NCI-H1105 (cell line): ENCODE measurements around the gene F13A1.

Experiments
- DNase-seq: peaks from one replicate; lab custom pipeline; 2025; lab: John Stamatoyannopoulos, UW

Gene F13A1

DNA sequence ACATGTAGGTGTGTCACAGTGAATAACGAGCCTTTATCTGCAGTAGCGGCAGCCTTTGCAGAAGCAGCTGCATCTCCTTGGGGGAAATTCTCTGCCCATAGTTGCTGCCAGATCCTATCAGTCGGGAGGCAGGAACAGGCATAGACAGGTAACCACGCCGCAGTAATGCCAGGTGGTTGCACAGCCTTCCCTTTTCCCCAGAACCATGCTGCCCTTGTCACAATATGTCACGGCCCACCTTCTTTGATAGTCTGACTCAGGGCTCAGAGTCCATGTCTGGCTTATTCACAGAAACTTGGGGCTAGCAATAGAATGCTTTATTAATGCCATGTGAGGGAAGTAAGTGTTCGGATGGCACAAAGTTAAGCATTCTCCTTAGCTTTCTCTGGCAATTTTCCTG is 76.6 kb downstream of the F13A1 start:
- no peak for DNase-seq

- no peak for DNase-seq
Observed at GRCh38 chr6:6239598-6240581, 80.6 kb downstream of the F13A1 start.

GRCh38 chr6:6236730-6237469 is 83.6 kb downstream of the F13A1 start:
- no peak for DNase-seq

DNA sequence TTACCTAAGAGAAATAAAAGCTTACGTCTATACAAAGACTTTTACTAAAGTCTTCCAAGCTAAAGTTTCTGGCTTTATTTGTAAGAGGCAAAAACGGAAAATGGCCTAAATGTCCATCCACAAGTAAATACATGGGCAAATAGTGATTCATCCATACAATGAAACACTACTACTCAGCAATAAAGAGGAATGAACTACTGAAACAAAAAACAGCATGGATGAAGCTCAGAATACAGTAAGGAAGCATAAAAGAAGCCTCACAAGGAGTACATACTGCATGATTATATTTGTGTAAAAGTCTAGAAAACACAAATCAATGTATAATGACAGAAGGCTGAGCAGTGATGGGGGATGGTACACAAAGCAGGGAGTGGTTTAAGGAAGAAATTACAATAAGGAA is 84.7 kb downstream of the F13A1 start:
- no peak for DNase-seq

- DNase-seq = no peak
Observed at GRCh38 chr6:6234963-6235362, 85.5 kb downstream of the F13A1 start.

DNA sequence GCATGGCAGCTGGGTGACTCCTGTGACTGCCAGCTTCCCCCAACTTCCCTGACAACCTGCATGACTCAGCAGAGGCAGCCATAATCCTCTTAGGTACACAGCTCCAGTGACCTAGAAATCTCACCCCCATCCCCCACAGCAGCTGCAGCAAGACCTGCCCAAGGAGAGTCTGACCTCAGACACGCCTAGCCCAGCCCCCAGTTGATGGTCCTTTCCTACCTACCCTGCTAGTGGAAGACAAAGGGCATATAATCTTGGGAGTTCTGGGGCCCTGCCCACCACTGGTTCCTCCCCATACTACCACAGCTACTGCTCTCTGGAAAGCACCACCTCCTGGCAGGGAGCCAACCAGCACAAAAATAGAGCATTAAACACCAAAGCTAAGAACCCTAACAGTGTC is 90.2 kb downstream of the F13A1 start:
- DNase-seq = no peak

DNA sequence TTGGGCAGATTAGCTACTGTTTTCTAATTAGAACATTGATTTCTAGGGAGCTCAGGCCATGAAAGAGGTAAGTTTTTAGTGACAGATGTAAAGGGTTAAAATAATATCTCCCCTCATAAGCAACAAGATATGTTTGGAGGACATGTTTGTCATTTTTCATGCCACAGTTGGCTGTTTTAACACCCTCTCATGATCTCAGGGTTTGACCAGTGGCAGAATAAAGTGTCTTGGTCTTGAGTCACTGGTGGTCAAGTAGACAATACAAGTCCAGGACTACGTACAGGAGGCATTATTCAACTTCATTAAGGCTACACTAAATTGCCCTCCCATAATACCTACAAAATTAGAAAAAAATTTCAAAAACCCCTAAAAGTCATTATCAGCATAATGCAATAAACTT is 92.6 kb downstream of the F13A1 start:
- no peak for DNase-seq

GRCh38 chr6:6225885-6226529 is 94.5 kb downstream of the F13A1 start:
- DNase-seq = peak; percentile 51

GRCh38 chr6:6224933-6225486 is 95.5 kb downstream of the F13A1 start:
- no peak for DNase-seq

- no peak for DNase-seq
Observed at GRCh38 chr6:6221787-6222535, 98.5 kb downstream of the F13A1 start.

DNA sequence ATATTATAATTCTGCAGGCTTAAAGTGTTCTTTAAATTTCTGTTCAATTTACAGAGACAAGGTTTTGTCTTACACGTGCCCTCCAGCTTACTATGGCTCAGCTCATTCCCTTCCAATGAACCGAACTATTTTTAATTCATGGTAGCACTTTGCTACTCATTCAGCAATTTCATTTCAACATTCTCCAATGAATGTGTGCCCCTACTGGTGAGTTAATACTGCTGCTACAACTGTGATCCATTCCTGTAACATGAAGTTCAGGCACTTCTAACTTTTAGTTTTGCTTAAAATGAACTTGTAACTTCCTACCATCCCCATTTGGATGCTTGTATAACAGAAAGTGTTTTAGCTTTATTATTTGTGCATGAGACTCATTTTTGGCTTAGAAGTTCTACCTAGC is 99.7 kb downstream of the F13A1 start:
- DNase-seq = no peak

DNA sequence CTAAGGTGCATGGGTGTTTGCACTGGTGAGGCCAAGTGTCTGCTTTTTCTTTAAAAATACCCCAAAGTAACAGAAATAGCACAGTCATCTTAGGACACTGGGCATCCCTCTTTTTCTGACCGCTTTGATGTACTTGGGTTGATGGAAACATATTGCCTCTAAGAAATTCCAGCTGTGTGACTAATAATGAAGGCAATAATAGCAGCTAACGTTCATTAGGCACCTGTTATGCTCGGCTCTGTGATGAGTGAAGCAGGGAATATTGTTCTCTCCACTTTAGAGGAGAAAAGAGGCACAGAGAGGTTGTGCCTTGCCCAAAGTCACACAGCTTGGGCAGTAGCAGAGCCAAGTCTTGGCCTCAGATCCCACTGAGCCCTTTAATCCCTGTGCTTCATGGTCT is 100.7 kb downstream of the F13A1 start:
- DNase-seq = no peak

- no peak for DNase-seq
Observed at GRCh38 chr6:6218759-6219085, 101.7 kb downstream of the F13A1 start.

- DNase-seq = no peak
Observed at GRCh38 chr6:6217855-6218758, 102.4 kb downstream of the F13A1 start.

- DNase-seq = no peak
Observed at GRCh38 chr6:6210994-6211393, 109.5 kb downstream of the F13A1 start.

- no peak for DNase-seq
Observed at GRCh38 chr6:6202886-6203285, 117.6 kb downstream of the F13A1 start.

DNA sequence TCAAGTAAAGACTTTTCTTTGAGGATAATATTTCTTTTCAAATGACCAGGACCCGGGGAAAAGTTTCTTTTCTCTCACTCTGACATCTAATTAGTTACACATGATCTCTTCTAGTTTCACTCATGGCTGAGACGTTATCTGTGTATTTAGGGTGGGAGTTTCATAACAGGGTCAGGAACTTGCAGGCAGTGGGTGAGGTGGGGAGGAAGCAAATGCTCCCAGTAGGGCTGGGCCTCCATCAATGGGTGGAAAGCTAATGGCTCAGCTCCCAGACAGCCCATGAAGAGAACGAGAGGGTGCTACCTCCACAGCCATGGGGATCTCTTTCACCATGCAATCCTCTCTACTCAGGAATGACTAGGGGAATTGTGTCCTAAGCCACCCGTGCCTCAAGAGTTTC is 119.3 kb downstream of the F13A1 start:
- no peak for DNase-seq

DNA sequence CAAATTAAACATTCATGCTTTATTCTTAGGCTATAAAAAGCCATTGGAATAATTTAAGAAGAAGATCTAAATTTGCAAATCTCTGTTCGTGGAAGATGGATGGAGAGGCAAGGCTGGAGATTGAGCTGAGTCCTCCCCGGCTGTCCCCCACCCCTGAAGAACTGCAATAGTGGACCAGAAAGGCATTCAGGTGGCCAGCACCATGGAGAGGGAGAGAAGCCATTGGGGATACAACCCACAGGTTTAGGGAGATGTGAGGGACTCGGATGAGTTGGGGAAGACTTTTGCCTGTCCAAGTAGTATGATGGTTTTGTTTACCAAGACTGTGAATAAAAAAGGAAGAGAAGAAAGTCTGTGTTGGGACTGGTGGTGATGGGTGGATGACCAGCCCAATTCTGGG is 120.8 kb downstream of the F13A1 start:
- DNase-seq = no peak

- DNase-seq = no peak
Observed at GRCh38 chr6:6196762-6197161, 123.7 kb downstream of the F13A1 start.

GRCh38 chr6:6195080-6195479 is 125.4 kb downstream of the F13A1 start:
- no peak for DNase-seq
